ENCODE data around the gene SULT4A1. TPM values are rescaled to one million over a fixed set of nuclear protein-coding genes. Genes with fewer than 3 reads are reported as not detected.

Gene SULT4A1
- total and polyA plus RNA-seq, 10 of the 15 experiments (the other 5 are each of a cell fraction or from before 2014, with no cell fraction given) = not detected

DNA sequence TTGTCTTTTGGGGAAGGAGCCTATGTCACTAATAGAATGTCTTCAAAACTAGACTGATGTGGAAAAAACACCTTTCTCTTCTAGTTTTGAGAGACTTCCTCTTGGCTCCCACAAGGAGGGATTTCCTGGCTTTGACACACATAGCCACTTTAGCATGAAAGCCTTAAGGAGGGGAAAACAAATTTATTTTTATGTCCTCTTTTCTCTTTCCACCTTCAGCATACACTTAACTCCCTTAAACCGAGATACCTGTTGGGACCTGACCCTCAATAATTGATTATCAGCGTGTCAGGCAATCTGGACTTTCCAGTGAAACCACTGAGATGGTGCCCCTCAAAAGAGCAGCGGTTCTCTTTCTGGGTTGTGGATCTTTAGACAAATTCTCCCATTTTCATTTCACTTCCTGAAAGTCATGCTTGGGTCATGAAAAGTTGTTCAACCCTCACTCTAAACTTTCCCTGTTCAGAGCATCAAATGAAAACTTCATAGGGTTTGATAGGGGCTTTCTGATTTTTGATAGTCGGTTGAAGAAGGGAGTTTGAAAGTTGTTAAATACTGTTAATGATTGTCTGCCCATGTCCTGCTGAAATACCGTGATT, 59.3 kb downstream of the SULT4A1 start (continued):
- TF ChIP-seq SIX5 (IDR thresholded peaks at IDR 0.05; ENCODE audit: low read depth, low read length, severe bottlenecking) (no peak), EZH2 (IDR thresholded peaks at IDR 0.05; ENCODE audit: borderline replicate concordance, control insufficient read depth, low read depth, low read length) (no peak), STAT3 (IDR thresholded peaks at IDR 0.05; ENCODE audit: low read depth, low read length) (no peak), ZNF207 (IDR thresholded peaks at IDR 0.05; ENCODE audit: borderline replicate concordance) (no peak), MTA3 (IDR thresholded peaks at IDR 0.05; ENCODE audit: borderline replicate concordance, low read length) (no peak), MXI1 (IDR thresholded peaks at IDR 0.05; ENCODE audit: low read depth, low read length) (no peak), CREB1 (IDR thresholded peaks at IDR 0.05; ENCODE audit: low read depth) (no peak), TBL1XR1 (IDR thresholded peaks at IDR 0.05; ENCODE audit: low read depth, low read length) (no peak), FOXM1 (IDR thresholded peaks at IDR 0.05; ENCODE audit: low read depth, low read length) (peak; percentile 36; the same call in 1 of the 2 replicates), ZNF274 (IDR thresholded peaks at IDR 0.05; ENCODE audit: insufficient read depth, insufficient read length) (no peak), JUND (IDR thresholded peaks at IDR 0.05; ENCODE audit: low read depth, low read length) (no peak), TCF3 (IDR thresholded peaks at IDR 0.05; ENCODE audit: borderline replicate concordance, insufficient read depth, low read depth, low read length) (no peak), IKZF2 (IDR thresholded peaks at IDR 0.05) (peak; percentile 58 to 65), NBN (IDR thresholded peaks at IDR 0.05) (no peak), ZNF384 (IDR thresholded peaks at IDR 0.05; ENCODE audit: borderline replicate concordance, low read depth, low read length) (no peak), PML (IDR thresholded peaks at IDR 0.05; ENCODE audit: low read length) (no peak), MEF2A (IDR thresholded peaks at IDR 0.05; ENCODE audit: insufficient read depth, low read depth, low read length) (no peak), NFIC (IDR thresholded peaks at IDR 0.05; ENCODE audit: low read depth, low read length) (peak; percentile 50; the same call in 1 of the 2 replicates), NR2C2 (IDR thresholded peaks at IDR 0.05; ENCODE audit: borderline replicate concordance, control insufficient read depth, insufficient read length, low read depth) (no peak), SPI1 (IDR thresholded peaks at IDR 0.05; ENCODE audit: borderline replicate concordance, insufficient read depth, low read depth, low read length) (peak; percentile 46; the same call in 1 of the 2 replicates), ZNF217 (IDR thresholded peaks at IDR 0.05) (no peak)
- TF ChIP-seq, protein P1, sequence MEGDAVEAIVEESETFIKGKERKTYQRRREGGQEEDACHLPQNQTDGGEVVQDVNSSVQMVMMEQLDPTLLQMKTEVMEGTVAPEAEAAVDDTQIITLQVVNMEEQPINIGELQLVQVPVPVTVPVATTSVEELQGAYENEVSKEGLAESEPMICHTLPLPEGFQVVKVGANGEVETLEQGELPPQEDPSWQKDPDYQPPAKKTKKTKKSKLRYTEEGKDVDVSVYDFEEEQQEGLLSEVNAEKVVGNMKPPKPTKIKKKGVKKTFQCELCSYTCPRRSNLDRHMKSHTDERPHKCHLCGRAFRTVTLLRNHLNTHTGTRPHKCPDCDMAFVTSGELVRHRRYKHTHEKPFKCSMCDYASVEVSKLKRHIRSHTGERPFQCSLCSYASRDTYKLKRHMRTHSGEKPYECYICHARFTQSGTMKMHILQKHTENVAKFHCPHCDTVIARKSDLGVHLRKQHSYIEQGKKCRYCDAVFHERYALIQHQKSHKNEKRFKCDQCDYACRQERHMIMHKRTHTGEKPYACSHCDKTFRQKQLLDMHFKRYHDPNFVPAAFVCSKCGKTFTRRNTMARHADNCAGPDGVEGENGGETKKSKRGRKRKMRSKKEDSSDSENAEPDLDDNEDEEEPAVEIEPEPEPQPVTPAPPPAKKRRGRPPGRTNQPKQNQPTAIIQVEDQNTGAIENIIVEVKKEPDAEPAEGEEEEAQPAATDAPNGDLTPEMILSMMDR (IDR thresholded peaks at IDR 0.05 in 2 of 3, conservative IDR thresholded peaks at IDR 0.05 in 1 of 3; ENCODE audit: control insufficient read depth in 2 of 3, extremely low read depth in 1 of 3, insufficient read depth in 1 of 3, low read depth in 3 of 3, low read length in 3 of 3) = no peak
- TF ChIP-seq, protein P2, sequence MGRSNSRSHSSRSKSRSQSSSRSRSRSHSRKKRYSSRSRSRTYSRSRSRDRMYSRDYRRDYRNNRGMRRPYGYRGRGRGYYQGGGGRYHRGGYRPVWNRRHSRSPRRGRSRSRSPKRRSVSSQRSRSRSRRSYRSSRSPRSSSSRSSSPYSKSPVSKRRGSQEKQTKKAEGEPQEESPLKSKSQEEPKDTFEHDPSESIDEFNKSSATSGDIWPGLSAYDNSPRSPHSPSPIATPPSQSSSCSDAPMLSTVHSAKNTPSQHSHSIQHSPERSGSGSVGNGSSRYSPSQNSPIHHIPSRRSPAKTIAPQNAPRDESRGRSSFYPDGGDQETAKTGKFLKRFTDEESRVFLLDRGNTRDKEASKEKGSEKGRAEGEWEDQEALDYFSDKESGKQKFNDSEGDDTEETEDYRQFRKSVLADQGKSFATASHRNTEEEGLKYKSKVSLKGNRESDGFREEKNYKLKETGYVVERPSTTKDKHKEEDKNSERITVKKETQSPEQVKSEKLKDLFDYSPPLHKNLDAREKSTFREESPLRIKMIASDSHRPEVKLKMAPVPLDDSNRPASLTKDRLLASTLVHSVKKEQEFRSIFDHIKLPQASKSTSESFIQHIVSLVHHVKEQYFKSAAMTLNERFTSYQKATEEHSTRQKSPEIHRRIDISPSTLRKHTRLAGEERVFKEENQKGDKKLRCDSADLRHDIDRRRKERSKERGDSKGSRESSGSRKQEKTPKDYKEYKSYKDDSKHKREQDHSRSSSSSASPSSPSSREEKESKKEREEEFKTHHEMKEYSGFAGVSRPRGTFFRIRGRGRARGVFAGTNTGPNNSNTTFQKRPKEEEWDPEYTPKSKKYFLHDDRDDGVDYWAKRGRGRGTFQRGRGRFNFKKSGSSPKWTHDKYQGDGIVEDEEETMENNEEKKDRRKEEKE (IDR thresholded peaks at IDR 0.05) = no peak
- TF ChIP-seq, protein P3, sequence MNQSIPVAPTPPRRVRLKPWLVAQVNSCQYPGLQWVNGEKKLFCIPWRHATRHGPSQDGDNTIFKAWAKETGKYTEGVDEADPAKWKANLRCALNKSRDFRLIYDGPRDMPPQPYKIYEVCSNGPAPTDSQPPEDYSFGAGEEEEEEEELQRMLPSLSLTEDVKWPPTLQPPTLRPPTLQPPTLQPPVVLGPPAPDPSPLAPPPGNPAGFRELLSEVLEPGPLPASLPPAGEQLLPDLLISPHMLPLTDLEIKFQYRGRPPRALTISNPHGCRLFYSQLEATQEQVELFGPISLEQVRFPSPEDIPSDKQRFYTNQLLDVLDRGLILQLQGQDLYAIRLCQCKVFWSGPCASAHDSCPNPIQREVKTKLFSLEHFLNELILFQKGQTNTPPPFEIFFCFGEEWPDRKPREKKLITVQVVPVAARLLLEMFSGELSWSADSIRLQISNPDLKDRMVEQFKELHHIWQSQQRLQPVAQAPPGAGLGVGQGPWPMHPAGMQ (IDR thresholded peaks at IDR 0.05; ENCODE audit: borderline replicate concordance) = no peak

Data from GM12878 (cell line).